CMK (cell line): ENCODE results near the gene SHKBP1.

Experiments used
- DNase-seq: peaks from one replicate; pipeline ENCODE4 v3.0.0-alpha.2; 2010; ENCODE audit warnings: low read depth

Gene SHKBP1

DNA sequence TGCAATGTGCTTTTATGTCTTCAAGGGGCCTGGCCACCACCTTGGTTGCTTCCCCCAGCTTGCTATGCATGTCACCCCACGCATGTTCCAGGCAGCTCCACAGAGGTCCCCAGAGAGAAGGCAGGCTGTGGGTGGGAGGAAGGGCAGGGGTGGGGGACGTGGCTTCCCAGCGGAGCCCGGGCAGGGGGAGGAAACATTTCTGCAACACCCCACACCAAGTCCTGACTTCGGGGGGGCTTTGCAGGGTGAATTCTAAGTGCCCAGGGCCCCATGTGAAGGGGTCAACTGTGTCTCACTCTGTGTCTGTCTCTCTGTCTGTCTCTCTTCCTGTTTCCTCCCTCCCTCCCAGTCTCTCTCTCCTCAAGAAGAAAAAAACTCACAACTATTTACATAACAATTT is 64.1 kb downstream of the SHKBP1 start:
- DNase-seq, result no peak
